NB4 (cell line): ENCODE results near the gene BICDL1.

Experiments
- DNase-seq: peaks from one replicate; pipeline ENCODE4 v3.0.0; 2010; ENCODE audit warnings: low read depth
- H3K4me3 ChIP-seq: one replicate; pipeline ENCODE4 v1.5.1; 2011; ENCODE audit warnings: mild to moderate bottlenecking, low read depth, low read length, moderate library complexity
- CTCF ChIP-seq: IDR thresholded peaks from one replicate; pipeline ENCODE4 v1.5.1; 2012; ENCODE audit warnings: low read depth, low read length
- MAX ChIP-seq: IDR thresholded peaks from 2 replicates; pipeline ENCODE4 v1.6.1; 2011; ENCODE audit warnings: low read depth, low read length
- MYC ChIP-seq: IDR thresholded peaks from 2 replicates; pipeline ENCODE4 v1.6.1; 2011; ENCODE audit warnings: low read depth, low read length
- POLR2A ChIP-seq: IDR thresholded peaks from 2 replicates; pipeline ENCODE4 v1.6.1; 2011; ENCODE audit warnings: mild to moderate bottlenecking; ENCODE audit not compliant: insufficient read length; ENCODE audit errors: extremely low read depth

Gene BICDL1

GRCh38 chr12:120081641-120082040 lies 92.6 kb downstream of the BICDL1 start:
- no peak for DNase-seq
- TF ChIP-seq CTCF (no peak), MAX (no peak), MYC (no peak), POLR2A (no peak)
- H3K4me3 ChIP-seq: no peak overlapping the region

- no peak overlapping the region for H3K4me3 ChIP-seq
- TF ChIP-seq MAX: no peak
- TF ChIP-seq CTCF: no peak
- TF ChIP-seq POLR2A: no peak
- TF ChIP-seq MYC: no peak
- no peak for DNase-seq
Observed at GRCh38 chr12:120085920-120086645, 97.0 kb downstream of the BICDL1 start.

GRCh38 chr12:120086801-120087621 lies 98.0 kb downstream of the BICDL1 start:
- H3K4me3 ChIP-seq: peak overlapping the region; percentile 47
- TF ChIP-seq MYC (peak; percentile 83), CTCF (peak; percentile 98), MAX (peak; percentile 87), POLR2A (peak; percentile 28)
- peak; percentile 100 for DNase-seq

- TF ChIP-seq MAX (no peak), POLR2A (no peak), MYC (no peak), CTCF (no peak)
- DNase-seq: no peak
- H3K4me3 ChIP-seq: no peak overlapping the region
Observed at GRCh38 chr12:120089105-120089504, 100.1 kb downstream of the BICDL1 start.

DNA sequence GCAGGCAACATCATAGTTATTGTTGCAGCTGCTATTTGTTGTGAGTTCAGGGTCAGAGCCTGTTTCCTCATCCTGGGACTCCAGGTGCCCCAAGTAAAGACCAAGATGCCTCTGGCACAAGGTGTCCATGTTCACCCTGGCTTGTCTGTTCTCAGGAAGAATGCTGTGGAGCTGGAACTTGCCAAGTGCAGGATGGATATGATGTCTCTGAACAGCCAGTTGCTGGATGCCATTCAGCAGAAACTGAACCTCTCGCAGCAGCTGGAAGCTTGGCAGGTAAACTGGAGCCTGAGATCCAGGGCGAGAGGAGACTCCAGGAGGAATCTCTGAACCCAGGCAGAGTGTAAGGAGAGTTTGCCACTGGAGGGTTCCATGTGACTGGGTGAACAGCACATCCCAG lies 100.8 kb downstream of the BICDL1 start:
- no peak for TF ChIP-seq CTCF
- TF ChIP-seq MYC: no peak
- TF ChIP-seq MAX: no peak
- TF ChIP-seq POLR2A: no peak
- no peak for DNase-seq
- no peak overlapping the region for H3K4me3 ChIP-seq
